ENCODE measurements around the gene HRCT1.

DNA sequence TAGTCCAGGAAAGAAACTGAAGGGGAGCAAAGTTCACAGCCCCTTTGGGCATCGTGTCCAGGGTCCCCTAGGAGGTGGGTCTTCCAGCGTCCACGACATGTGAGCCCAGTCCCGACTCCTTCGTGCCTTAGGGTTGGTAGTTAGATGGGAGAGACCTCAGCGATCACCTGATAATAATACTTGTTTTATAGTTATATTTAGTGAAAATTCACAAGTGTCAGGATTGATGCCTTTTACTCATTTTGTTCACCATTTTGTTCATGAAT lies 23.4 kb downstream of the HRCT1 start:
- no peak for TF ChIP-seq EZH2 (IDR thresholded peaks at IDR 0.05; ENCODE audit: borderline replicate concordance, low read length)
- TF ChIP-seq, protein P1, sequence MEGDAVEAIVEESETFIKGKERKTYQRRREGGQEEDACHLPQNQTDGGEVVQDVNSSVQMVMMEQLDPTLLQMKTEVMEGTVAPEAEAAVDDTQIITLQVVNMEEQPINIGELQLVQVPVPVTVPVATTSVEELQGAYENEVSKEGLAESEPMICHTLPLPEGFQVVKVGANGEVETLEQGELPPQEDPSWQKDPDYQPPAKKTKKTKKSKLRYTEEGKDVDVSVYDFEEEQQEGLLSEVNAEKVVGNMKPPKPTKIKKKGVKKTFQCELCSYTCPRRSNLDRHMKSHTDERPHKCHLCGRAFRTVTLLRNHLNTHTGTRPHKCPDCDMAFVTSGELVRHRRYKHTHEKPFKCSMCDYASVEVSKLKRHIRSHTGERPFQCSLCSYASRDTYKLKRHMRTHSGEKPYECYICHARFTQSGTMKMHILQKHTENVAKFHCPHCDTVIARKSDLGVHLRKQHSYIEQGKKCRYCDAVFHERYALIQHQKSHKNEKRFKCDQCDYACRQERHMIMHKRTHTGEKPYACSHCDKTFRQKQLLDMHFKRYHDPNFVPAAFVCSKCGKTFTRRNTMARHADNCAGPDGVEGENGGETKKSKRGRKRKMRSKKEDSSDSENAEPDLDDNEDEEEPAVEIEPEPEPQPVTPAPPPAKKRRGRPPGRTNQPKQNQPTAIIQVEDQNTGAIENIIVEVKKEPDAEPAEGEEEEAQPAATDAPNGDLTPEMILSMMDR (IDR thresholded peaks at IDR 0.05; ENCODE audit: low read length), result no peak

Data from OCI-LY1 (cell line).